Measurements from ENCODE around the gene GOLM1. TPM values are rescaled to one million over a fixed set of nuclear protein-coding genes. Genes with fewer than 3 reads are reported as not detected.

Gene GOLM1
- total RNA-seq, 1 experiment from 2014 or later = 75.1 TPM

GRCh38 chr9:86020731-86021130 lies 78.6 kb downstream of the GOLM1 start:
- Mint-ChIP-seq H3K4me3 (no peak overlapping the region), H3K27ac (no peak overlapping the region), H3K36me3 (peaks cover 53% of the 10 kb centered on the region), H3K4me1 (no peaks in the 10 kb centered on the region), H3K9me3 (no peaks in the 10 kb centered on the region), H3K27me3 (ENCODE audit: low read depth) (no peaks in the 10 kb centered on the region)
- ChIA-PET POLR2A (no interaction called here), CTCF (no interaction called here)
- no peak for DNase-seq (ENCODE audit: low spot score)
- no peak for ATAC-seq
- TF ChIP-seq ZNF416 (CRISPR knock-in tag; IDR thresholded peaks at IDR 0.05) (no peak), CBFB (CRISPR knock-in tag; IDR thresholded peaks at IDR 0.05; ENCODE audit: low read depth) (no peak), MLX (CRISPR knock-in tag; IDR thresholded peaks at IDR 0.05) (no peak), FOXJ3 (CRISPR knock-in tag; IDR thresholded peaks at IDR 0.05; ENCODE audit: borderline replicate concordance) (no peak), EMX1 (CRISPR knock-in tag; IDR thresholded peaks at IDR 0.05) (no peak), ETV6 (CRISPR knock-in tag; IDR thresholded peaks at IDR 0.05) (no peak), ZNF396 (CRISPR knock-in tag; IDR thresholded peaks at IDR 0.05; ENCODE audit: borderline replicate concordance) (no peak), IRF2 (CRISPR knock-in tag; IDR thresholded peaks at IDR 0.05; ENCODE audit: borderline replicate concordance, low read depth) (no peak), RORB (CRISPR knock-in tag; IDR thresholded peaks at IDR 0.05) (no peak), MXD4 (CRISPR knock-in tag; IDR thresholded peaks at IDR 0.05; ENCODE audit: borderline replicate concordance) (no peak), NFE2L1 (CRISPR knock-in tag; IDR thresholded peaks at IDR 0.05) (no peak), ZNF219 (CRISPR knock-in tag; IDR thresholded peaks at IDR 0.05; ENCODE audit: borderline replicate concordance) (no peak), ATF2 (CRISPR knock-in tag; IDR thresholded peaks at IDR 0.05; ENCODE audit: borderline replicate concordance, low read depth) (no peak), MYBL2 (CRISPR knock-in tag; IDR thresholded peaks at IDR 0.05) (no peak), ATF1 (CRISPR knock-in tag; IDR thresholded peaks at IDR 0.05) (no peak)

- Mint-ChIP-seq H3K36me3 (peaks cover 58% of the 10 kb centered on the region), H3K27me3 (ENCODE audit: low read depth) (peaks cover 3% of the 10 kb centered on the region; the same call in 1 of the 2 replicates), H3K27ac (no peak overlapping the region), H3K4me1 (no peaks in the 10 kb centered on the region), H3K9me3 (peaks cover 14% of the 10 kb centered on the region), H3K4me3 (no peak overlapping the region)
- ChIA-PET POLR2A (no interaction called here), CTCF (no interaction called here)
- ATAC-seq = no peak
- DNase-seq (ENCODE audit: low spot score) = no peak
- TF ChIP-seq EMX1 (CRISPR knock-in tag; IDR thresholded peaks at IDR 0.05) = no peak
- no peak for TF ChIP-seq E2F5 (CRISPR knock-in tag; IDR thresholded peaks at IDR 0.05)
- no peak for TF ChIP-seq GTF2I (CRISPR knock-in tag; conservative IDR thresholded peaks at IDR 0.05)
- TF ChIP-seq HMGA2 (CRISPR knock-in tag; IDR thresholded peaks at IDR 0.05) = no peak
- TF ChIP-seq MXD4 (CRISPR knock-in tag; IDR thresholded peaks at IDR 0.05; ENCODE audit: borderline replicate concordance) = no peak
- TF ChIP-seq ZNF219 (CRISPR knock-in tag; IDR thresholded peaks at IDR 0.05; ENCODE audit: borderline replicate concordance) = no peak
- no peak for TF ChIP-seq ARID4B (CRISPR knock-in tag; IDR thresholded peaks at IDR 0.05; ENCODE audit: borderline replicate concordance)
- no peak for TF ChIP-seq ZNF671 (CRISPR knock-in tag; IDR thresholded peaks at IDR 0.05)
- no peak for TF ChIP-seq ZNF121 (CRISPR knock-in tag; IDR thresholded peaks at IDR 0.05)
- no peak for TF ChIP-seq ATF3 (CRISPR knock-in tag; conservative IDR thresholded peaks at IDR 0.05)
- TF ChIP-seq ZNF425 (CRISPR knock-in tag; conservative IDR thresholded peaks at IDR 0.05) = no peak
- no peak for TF ChIP-seq STAT6 (CRISPR knock-in tag; conservative IDR thresholded peaks at IDR 0.05; ENCODE audit: low read depth)
- no peak for TF ChIP-seq NR1H2 (CRISPR knock-in tag; IDR thresholded peaks at IDR 0.05)
Observed at GRCh38 chr9:86009133-86009532, 90.2 kb downstream of the GOLM1 start.
